Measurements from ENCODE around the gene ANAPC16.

- TF ChIP-seq CTCF (IDR thresholded peaks at IDR 0.05; ENCODE audit: insufficient read depth, low read length, poor library complexity, severe bottlenecking) = no peak
- no peak for TF ChIP-seq EZH2phosphoT487 (conservative IDR thresholded peaks at IDR 0.05; ENCODE audit: low read length)
Observed at GRCh38 chr10:72272689-72273409, 57.0 kb downstream of the ANAPC16 start.

All from SU-DHL-6 (cell line).